ENCODE results near the gene PFN1. TPM values are rescaled to one million over a fixed set of nuclear protein-coding genes. Genes with fewer than 3 reads are reported as not detected.
"Not testable (repeated sequence)": the region's sequence is repeated elsewhere in the genome, so short reads cannot be mapped to it uniquely, and the experiment has no call there.

The PFN1 gene
- total RNA-seq, 4 donors from 2014 or later, result 520 to 970 (median 715) TPM

GRCh38 chr17:4934173-4934979, 14.0 kb downstream of the PFN1 start:
- DNase-seq, result no peak
- H3K9me3 ChIP-seq, result no peaks in the 10 kb centered on the region
- peaks cover 9 to 32% (median 13%) of the 10 kb centered on the region in 3 donors for H3K36me3 ChIP-seq
- no peaks in the 10 kb centered on the region for H3K27me3 ChIP-seq
- TF ChIP-seq CTCF (IDR thresholded peaks at IDR 0.05) (peak in 1 of 6 experiments; percentile 7), POLR2A (IDR thresholded peaks at IDR 0.05) (no peak)
- peaks cover 15 to 32% (median 19%) of the 10 kb centered on the region in 3 donors for H3K4me1 ChIP-seq
- WGBS, 2 donors, result 34 to 50% methylated on average over 6 to 10 of the region's 14 CpGs
- intact Hi-C loops (cut with DNase I), result no loop called here
- H3K4me3 ChIP-seq, result no peak overlapping the region
- H3K27ac ChIP-seq, result peak overlapping the region in 1 of 4 donors; percentile 16

GRCh38 chr17:4933646-4934045, 14.7 kb downstream of the PFN1 start:
- TF ChIP-seq CTCF (IDR thresholded peaks at IDR 0.05), result no peak
- TF ChIP-seq POLR2A (IDR thresholded peaks at IDR 0.05), result no peak
- no peak overlapping the region for H3K4me3 ChIP-seq
- H3K36me3 ChIP-seq, result peaks cover 9 to 32% (median 13%) of the 10 kb centered on the region in 3 donors
- no peak overlapping the region for H3K27ac ChIP-seq
- no peak for DNase-seq
- WGBS, 2 donors, result 67 to 75% methylated on average over 1 to 8 of the region's 16 CpGs
- H3K9me3 ChIP-seq, result no peaks in the 10 kb centered on the region
- H3K27me3 ChIP-seq, result no peaks in the 10 kb centered on the region
- peaks cover 8 to 25% (median 12%) of the 10 kb centered on the region in 3 donors for H3K4me1 ChIP-seq
- intact Hi-C loops (cut with DNase I), result no loop called here

GRCh38 chr17:4932756-4933155, 15.6 kb downstream of the PFN1 start:
- Histone ChIP-seq H3K27me3 (no peaks in the 10 kb centered on the region), H3K27ac (no peak overlapping the region), H3K36me3 (peaks cover 4 to 24% (median 7%) of the 10 kb centered on the region in 3 donors), H3K9me3 (no peaks in the 10 kb centered on the region), H3K4me3 (no peak overlapping the region), H3K4me1 (peaks cover 0 to 16% (median 5%) of the 10 kb centered on the region in 3 donors)
- 94 to 96% methylated on average over 5 to 12 of the region's 12 CpGs for WGBS, 2 donors
- TF ChIP-seq CTCF (IDR thresholded peaks at IDR 0.05) (no peak), POLR2A (IDR thresholded peaks at IDR 0.05) (no peak)
- DNase-seq, result no peak
- intact Hi-C loops (cut with DNase I), result no loop called here

GRCh38 chr17:4931963-4932362, 16.4 kb downstream of the PFN1 start, which contains the start of gene GP1BA:
Gene GP1BA (plus strand): TSS chr17:4932277. CDS start chr17:4932605, 328 bp downstream.
- Histone ChIP-seq H3K27me3 (no peaks in the 10 kb centered on the region), H3K4me3 (no peak within 1 kb of the TSS), H3K36me3 (peaks cover 0 to 16% (median 4%) of the 10 kb centered on the region in 3 donors), H3K9me3 (no peaks in the 10 kb centered on the region), H3K4me1 (peaks cover 0 to 10% (median 5%) of the 10 kb centered on the region in 3 donors), H3K27ac (no peak within 1 kb of the TSS)
- intact Hi-C loops (cut with DNase I), result no loop called here
- WGBS, 2 donors, result 60 to 84% methylated on average over 6 to 10 of the region's 14 CpGs
- no peak for DNase-seq
- TF ChIP-seq POLR2A (IDR thresholded peaks at IDR 0.05) (no peak), CTCF (IDR thresholded peaks at IDR 0.05) (no peak)

GRCh38 chr17:4928881-4929280, 19.4 kb downstream of the PFN1 start:
- H3K4me1 ChIP-seq, result peaks cover 0 to 1% (median under 1%) of the 10 kb centered on the region in 3 donors
- no peak for DNase-seq
- no peak overlapping the region for H3K27ac ChIP-seq
- intact Hi-C loops (cut with DNase I), result no loop called here
- TF ChIP-seq CTCF (IDR thresholded peaks at IDR 0.05), result no peak
- 91 to 98% methylated on average over 18 of the region's 18 CpGs for WGBS, 2 donors
- H3K9me3 ChIP-seq, result no peaks in the 10 kb centered on the region
- H3K36me3 ChIP-seq, result no peaks in the 10 kb centered on the region
- H3K4me3 ChIP-seq, result no peak overlapping the region
- no peaks in the 10 kb centered on the region for H3K27me3 ChIP-seq

- 78 to 79% methylated on average over 18 to 23 of the region's 24 CpGs for WGBS, 2 donors
- H3K4me3 ChIP-seq; intact Hi-C loops (cut with DNase I); H3K27me3 ChIP-seq; H3K36me3 ChIP-seq; DNase-seq; H3K9me3 ChIP-seq; H3K4me1 ChIP-seq; H3K27ac ChIP-seq: not testable (repeated sequence)
Observed at GRCh38 chr17:4926577-4927335, 21.6 kb downstream of the PFN1 start.
